HUES64 (cell line): Measurements from ENCODE around the gene ENTPD8.

Source experiments
- H3K27ac ChIP-seq: 2 replicates; pipeline ENCODE4 v1.7.0; 2013; ENCODE audit warnings: low read depth, low read length, inconsistent platforms
- H3K27me3 ChIP-seq: 2 replicates; pipeline ENCODE4 v1.6.1; 2013; ENCODE audit warnings: mild to moderate bottlenecking, low read length; ENCODE audit not compliant: insufficient read depth
- H3K36me3 ChIP-seq: 2 replicates; pipeline ENCODE4 v1.6.1; 2013; ENCODE audit warnings: mild to moderate bottlenecking, low read length; ENCODE audit not compliant: insufficient read depth
- H3K4me1 ChIP-seq: 2 replicates; pipeline ENCODE4 v1.6.1; 2013; ENCODE audit warnings: mild to moderate bottlenecking, low read length, moderate library complexity; ENCODE audit not compliant: insufficient read depth
- H3K4me3 ChIP-seq: 2 replicates; pipeline ENCODE4 v1.5.1; 2013; ENCODE audit warnings: mild to moderate bottlenecking, low read length, moderate library complexity
- H3K9ac ChIP-seq: 2 replicates; pipeline ENCODE4 v1.6.1; 2013; ENCODE audit warnings: mild to moderate bottlenecking, low read depth, low read length
- H3K9me3 ChIP-seq: 2 replicates; pipeline ENCODE4 v1.6.1; 2013; ENCODE audit warnings: low read depth, low read length; ENCODE audit not compliant: insufficient read depth
- WGBS: fragments of 150-250, 120-280 bp; methylation state at CpG from one replicate; pipeline ENCODE4 v1.1.7; 2013; ENCODE audit warnings: missing lambda C conversion rate; 5-methylcytosine and 5-hydroxymethylcytosine counted together

The ENTPD8 gene

DNA sequence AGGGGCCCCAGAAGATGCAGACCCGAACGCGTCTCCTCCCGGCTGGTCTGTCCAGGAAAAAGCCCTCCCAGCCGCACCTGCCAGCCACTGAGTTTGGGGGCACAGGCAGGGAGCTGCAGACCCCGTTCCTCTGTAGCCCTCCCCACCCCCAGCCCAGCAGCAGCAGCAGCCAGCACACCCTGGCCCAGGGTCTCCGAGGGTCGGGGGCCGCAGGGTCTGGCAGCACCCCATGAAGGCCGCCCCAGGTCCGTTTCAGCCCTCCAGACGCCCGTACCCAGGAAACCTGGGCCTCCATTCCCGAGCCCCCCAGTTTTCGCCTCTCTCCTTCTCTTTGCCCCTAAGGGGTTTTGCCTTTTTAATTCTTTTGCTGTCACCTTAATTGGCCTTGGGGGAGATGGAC, 37.9 kb downstream of the ENTPD8 start:
- WGBS, result 94% methylated on average over 15 of the region's 15 CpGs
- H3K4me3 ChIP-seq, result no peak overlapping the region
- 0 out of 2 replicates have a peak, but pooled peaks cover 7% of the 10 kb centered on the region for H3K27me3 ChIP-seq
- H3K9ac ChIP-seq, result no peak overlapping the region
- H3K36me3 ChIP-seq, result no peaks in the 10 kb centered on the region
- no peaks in the 10 kb centered on the region for H3K4me1 ChIP-seq
- H3K9me3 ChIP-seq, result no peaks in the 10 kb centered on the region
- H3K27ac ChIP-seq, result no peak overlapping the region

GRCh38 chr9:137402746-137403145, 38.4 kb downstream of the ENTPD8 start:
- Histone ChIP-seq H3K27me3 (0 out of 2 replicates have a peak, but pooled peaks cover 5% of the 10 kb centered on the region), H3K27ac (no peak overlapping the region), H3K36me3 (no peaks in the 10 kb centered on the region), H3K4me1 (no peaks in the 10 kb centered on the region), H3K9ac (no peak overlapping the region), H3K9me3 (no peaks in the 10 kb centered on the region), H3K4me3 (no peak overlapping the region)
- WGBS, result 92% methylated on average over 11 of the region's 11 CpGs

DNA sequence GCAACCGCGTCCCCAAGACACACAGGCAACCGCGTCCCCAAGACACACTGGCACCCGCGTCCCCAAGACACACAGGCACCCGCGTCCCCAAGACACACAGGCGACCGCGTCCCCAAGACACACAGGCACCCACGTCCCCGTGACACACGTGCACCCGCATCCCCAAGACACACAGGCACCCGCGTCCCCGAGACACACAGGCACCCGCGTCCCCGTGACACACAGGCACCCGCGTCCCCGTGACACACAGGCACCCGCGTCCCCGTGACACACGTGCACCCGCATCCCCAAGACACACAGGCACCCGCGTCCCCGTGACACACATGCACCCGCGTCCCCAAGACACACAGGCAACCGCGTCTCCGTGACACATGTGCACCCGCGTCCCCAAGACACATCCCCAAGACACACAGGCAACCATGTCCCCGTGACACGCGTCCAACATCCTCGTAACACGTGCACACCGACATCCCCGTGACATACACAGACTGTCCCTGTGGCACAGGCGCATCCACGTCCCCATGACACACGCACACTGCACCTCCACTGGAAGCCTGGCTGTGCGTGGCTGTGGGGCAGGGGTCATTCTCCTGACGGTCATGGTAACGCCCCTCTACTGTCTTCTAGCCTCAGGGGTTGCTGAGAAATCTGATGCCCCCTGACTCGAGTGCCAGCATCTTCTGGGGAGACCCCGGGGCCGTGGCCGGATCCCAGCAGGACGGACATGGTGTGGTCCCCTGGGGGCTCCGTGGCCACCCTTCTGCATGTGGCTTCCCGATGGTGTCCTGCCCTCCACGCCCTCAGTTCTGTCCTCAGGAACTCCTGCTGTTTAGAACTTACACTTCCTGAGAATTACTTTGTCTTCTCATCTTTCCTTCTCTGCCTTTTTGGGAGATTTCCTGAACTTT, 42.3 kb downstream of the ENTPD8 start:
- no peaks in the 10 kb centered on the region for H3K27me3 ChIP-seq
- H3K36me3 ChIP-seq, result no peaks in the 10 kb centered on the region
- no peak overlapping the region for H3K9ac ChIP-seq
- H3K4me3 ChIP-seq, result no peak overlapping the region
- H3K9me3 ChIP-seq, result no peaks in the 10 kb centered on the region
- no peak overlapping the region for H3K27ac ChIP-seq
- 96% methylated on average over 60 of the region's 60 CpGs for WGBS
- H3K4me1 ChIP-seq, result no peaks in the 10 kb centered on the region

DNA sequence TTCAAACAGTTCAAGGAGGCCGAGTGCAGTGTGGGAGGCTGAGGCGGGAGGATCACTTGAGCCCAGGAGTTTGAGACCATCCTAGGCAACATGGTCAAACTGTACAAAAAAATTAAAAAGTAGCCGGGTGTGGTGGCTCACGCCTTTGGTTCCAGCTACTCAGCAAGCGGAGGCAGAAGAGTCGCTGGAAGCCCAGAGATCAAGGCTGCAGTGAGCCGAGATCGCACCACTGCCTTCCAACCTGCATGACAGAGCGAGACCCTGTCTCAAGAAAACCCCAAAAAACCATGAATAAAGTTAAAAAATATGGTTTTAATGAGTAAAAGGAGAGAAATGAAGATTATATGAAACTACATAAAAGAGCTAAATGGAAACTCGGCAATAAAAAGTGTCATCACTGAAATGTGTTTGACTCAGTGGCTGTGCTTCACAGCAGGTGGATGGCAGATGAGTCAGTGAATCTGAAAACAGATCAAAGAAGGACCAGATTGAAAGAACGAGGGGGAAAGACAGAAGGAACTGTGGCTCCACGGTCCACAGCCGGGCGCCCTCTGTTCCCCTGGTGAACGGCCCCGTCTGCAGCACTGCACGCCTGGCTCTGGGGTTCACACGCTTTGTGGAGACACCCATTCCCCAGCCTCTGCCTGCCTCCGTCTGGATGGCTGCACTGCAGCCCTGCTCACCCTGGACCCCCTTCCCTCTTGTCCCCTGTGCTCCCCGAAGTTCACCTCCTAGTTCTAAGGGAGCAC, 43.3 kb downstream of the ENTPD8 start:
- Histone ChIP-seq H3K4me3 (no peak overlapping the region), H3K9me3 (no peaks in the 10 kb centered on the region), H3K4me1 (no peaks in the 10 kb centered on the region), H3K27ac (no peak overlapping the region), H3K27me3 (no peaks in the 10 kb centered on the region), H3K36me3 (no peaks in the 10 kb centered on the region), H3K9ac (no peak overlapping the region)
- 93% methylated on average over 20 of the region's 20 CpGs for WGBS

DNA sequence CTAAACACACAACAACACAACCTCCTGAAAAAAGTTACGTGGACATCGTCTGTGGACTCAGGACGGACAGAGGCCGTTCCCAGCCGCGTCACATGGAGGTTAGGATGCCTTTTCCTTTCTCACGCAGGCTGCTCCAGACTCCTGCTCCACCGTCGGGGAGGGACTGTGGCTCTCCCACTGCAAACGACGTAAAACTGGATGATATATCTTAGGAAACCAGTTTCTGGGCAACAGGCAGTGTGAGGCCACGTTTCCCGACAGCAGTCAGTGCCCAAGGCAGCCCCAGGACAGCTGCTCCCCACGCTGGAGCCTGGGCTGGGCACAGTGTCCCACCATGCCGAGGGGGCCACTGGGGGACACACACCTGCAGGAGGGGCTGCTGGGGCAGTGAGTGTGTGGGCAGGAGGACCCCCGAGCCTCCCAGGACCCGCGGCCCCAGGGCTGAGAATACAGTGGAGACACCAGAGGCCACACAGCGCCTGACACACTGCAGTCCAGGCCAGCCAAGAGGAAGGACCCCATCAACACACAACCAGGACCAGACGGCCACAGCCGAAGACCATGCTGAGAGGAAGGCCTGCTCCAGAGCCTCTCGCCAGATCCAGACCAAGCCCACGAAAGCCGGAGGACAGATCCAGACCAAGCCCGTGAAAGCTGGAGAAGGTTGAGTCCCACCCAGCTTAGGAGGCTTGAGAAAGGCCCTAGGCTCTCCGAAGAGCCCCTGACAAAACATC, 44.4 kb downstream of the ENTPD8 start:
- no peaks in the 10 kb centered on the region for H3K4me1 ChIP-seq
- 94% methylated on average over 26 of the region's 26 CpGs for WGBS
- no peak overlapping the region for H3K27ac ChIP-seq
- no peaks in the 10 kb centered on the region for H3K36me3 ChIP-seq
- no peak overlapping the region for H3K9ac ChIP-seq
- H3K4me3 ChIP-seq, result no peak overlapping the region
- H3K9me3 ChIP-seq, result no peaks in the 10 kb centered on the region
- H3K27me3 ChIP-seq, result no peaks in the 10 kb centered on the region

GRCh38 chr9:137396227-137396626, 44.9 kb downstream of the ENTPD8 start:
- no peak overlapping the region for H3K4me3 ChIP-seq
- H3K9ac ChIP-seq, result no peak overlapping the region
- H3K27ac ChIP-seq, result no peak overlapping the region

GRCh38 chr9:137395666-137396010, 45.5 kb downstream of the ENTPD8 start:
- H3K9me3 ChIP-seq, result no peaks in the 10 kb centered on the region
- WGBS, result 91% methylated on average over 11 of the region's 11 CpGs
- no peak overlapping the region for H3K9ac ChIP-seq
- H3K4me1 ChIP-seq, result no peaks in the 10 kb centered on the region
- no peaks in the 10 kb centered on the region for H3K36me3 ChIP-seq
- no peaks in the 10 kb centered on the region for H3K27me3 ChIP-seq
- no peak overlapping the region for H3K4me3 ChIP-seq
- H3K27ac ChIP-seq, result no peak overlapping the region

More at GRCh38 chr9:137396227-137396626, 44.9 kb downstream of the ENTPD8 start:
- 82% methylated on average over 15 of the region's 15 CpGs for WGBS
- Histone ChIP-seq H3K27me3 (no peaks in the 10 kb centered on the region), H3K36me3 (no peaks in the 10 kb centered on the region), H3K9me3 (no peaks in the 10 kb centered on the region), H3K4me1 (no peaks in the 10 kb centered on the region)

DNA sequence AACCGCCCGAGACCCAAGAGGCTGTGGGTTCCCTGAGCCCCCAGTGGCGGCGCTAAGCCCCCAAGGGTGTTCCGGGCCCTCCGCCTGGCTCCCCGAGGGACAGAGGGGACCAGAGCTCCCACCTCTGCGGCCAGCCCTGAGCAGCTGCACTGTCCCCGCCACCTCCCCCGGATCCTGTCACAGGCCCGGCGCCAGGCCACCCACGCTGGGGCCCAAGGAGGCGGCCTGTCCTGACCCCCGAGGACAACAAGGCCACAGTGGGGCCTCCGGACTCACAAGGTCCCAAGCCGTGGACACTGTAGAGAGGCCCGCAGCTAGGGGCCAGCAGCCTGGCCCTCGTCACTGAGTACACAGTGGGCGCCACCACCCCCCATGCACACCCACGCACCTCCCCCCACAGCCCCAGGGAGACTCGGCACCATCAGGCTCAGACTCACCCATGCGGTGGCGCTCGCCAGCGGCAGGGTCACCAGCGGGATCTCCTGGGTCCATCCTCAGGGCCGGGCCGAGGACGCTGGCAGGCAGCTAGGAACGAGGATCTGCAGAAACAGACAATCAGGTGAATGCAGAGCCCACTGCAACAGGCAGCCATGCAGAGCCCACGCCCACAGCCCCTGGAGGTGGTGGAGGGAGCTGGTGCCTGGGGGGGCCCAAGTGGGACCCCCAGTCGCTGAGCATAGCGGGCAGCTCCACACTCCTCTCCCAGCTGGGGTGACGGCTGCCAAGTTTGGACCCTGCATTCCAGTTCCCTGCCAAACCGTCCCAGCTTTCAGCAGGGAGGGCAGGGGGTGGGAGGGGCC, 46.1 kb downstream of the ENTPD8 start:
- Histone ChIP-seq H3K9ac (no peak overlapping the region), H3K27ac (no peak overlapping the region), H3K36me3 (no peaks in the 10 kb centered on the region), H3K4me1 (no peaks in the 10 kb centered on the region), H3K9me3 (no peaks in the 10 kb centered on the region), H3K27me3 (no peaks in the 10 kb centered on the region), H3K4me3 (no peak overlapping the region)
- WGBS, result 94% methylated on average over 36 of the region's 36 CpGs

GRCh38 chr9:137393176-137394150, 47.7 kb downstream of the ENTPD8 start:
- H3K9me3 ChIP-seq, result no peaks in the 10 kb centered on the region

More at GRCh38 chr9:137393176-137394150, 47.7 kb downstream of the ENTPD8 start:
- no peak overlapping the region for H3K4me3 ChIP-seq
- 94% methylated on average over 28 of the region's 28 CpGs for WGBS
- H3K27ac ChIP-seq, result no peak overlapping the region
- H3K27me3 ChIP-seq, result no peaks in the 10 kb centered on the region
- H3K36me3 ChIP-seq, result no peaks in the 10 kb centered on the region
- no peaks in the 10 kb centered on the region for H3K4me1 ChIP-seq
- H3K9ac ChIP-seq, result no peak overlapping the region
